HEK293 (cell line): ENCODE data around the gene PKHD1.

Experiments
- CTCF ChIA-PET: fragments of 350-600 bp; formaldehyde crosslinking; extraction: SDS; loops from one replicate; lab custom pipeline; 2021; ENCODE audit warnings: antibody characterized with exemption; lab: Yijun Ruan, JAX
- POLR2A ChIA-PET: fragments of 300-600 bp; formaldehyde crosslinking; extraction: SDS; loops from one replicate; lab custom pipeline; 2020; ENCODE audit warnings: antibody characterized with exemption, inconsistent platforms; lab: Yijun Ruan, JAX
- H3K27ac ChIP-seq: fragments of 200-500 bp; sonication (Bioruptor generic); 2 replicates; pipeline ENCODE4 v1.5.1; 2014; ENCODE audit warnings: low read depth, low read length, control low read depth, inconsistent platforms; ENCODE audit errors: extremely low read depth
- H3K36me3 ChIP-seq, 2 experiments: fragments of 200-500 bp in 1 of 2; sonication (Bioruptor generic) in 1 of 2; 1 replicate in 1 of 2; 2 replicates in 1 of 2; pipeline ENCODE4 v1.5.1; 2014 to 2017; ENCODE audit warnings: inconsistent platforms in 2 of 2, low read length in 2 of 2; ENCODE audit not compliant: control insufficient read depth in 2 of 2, insufficient read depth in 1 of 2
- H3K4me1 ChIP-seq: fragments of 200-500 bp; sonication (Bioruptor generic); 2 replicates; pipeline ENCODE4 v1.5.1; 2014; ENCODE audit warnings: mild to moderate bottlenecking, low read length, inconsistent platforms; ENCODE audit not compliant: control insufficient read depth, insufficient read depth
- H3K4me3 ChIP-seq: 2 replicates; pipeline ENCODE4 v1.5.1; 2011; ENCODE audit warnings: low read depth, mild to moderate bottlenecking, control low read depth, low read length, moderate library complexity
- H3K9me3 ChIP-seq: fragments of 200-500 bp; sonication (Bioruptor generic); 2 replicates; pipeline ENCODE4 v1.5.1; 2014; ENCODE audit warnings: low read depth, low read length, inconsistent platforms; ENCODE audit not compliant: control insufficient read depth, insufficient read depth
- EGR2 ChIP-seq: fragments of 450-650 bp; formaldehyde crosslinking; IDR thresholded peaks from 2 replicates; pipeline ENCODE4 v1.5.1; 2016; ENCODE audit warnings: low read depth, missing biosample characterization, missing genetic modification characterization
- GFI1B ChIP-seq: fragments of 450-650 bp; formaldehyde crosslinking; IDR thresholded peaks from 2 replicates; pipeline ENCODE4 v1.5.1; 2016; ENCODE audit warnings: missing biosample characterization, missing genetic modification characterization
- HOXA7 ChIP-seq: sonication (generic); formaldehyde crosslinking; IDR thresholded peaks from 2 replicates; pipeline ENCODE4 v1.8.1; 2022; ENCODE audit warnings: missing genetic modification reagents, borderline replicate concordance
- OSR2 ChIP-seq: fragments of 450-650 bp; formaldehyde crosslinking; IDR thresholded peaks from 2 replicates; pipeline ENCODE4 v1.5.1; 2016; ENCODE audit warnings: missing biosample characterization, missing genetic modification characterization
- PRDM2 ChIP-seq: fragments of 450-650 bp; formaldehyde crosslinking; IDR thresholded peaks from 2 replicates; pipeline ENCODE4 v1.5.1; 2016; ENCODE audit warnings: missing biosample characterization, missing genetic modification characterization, borderline replicate concordance
- RBAK ChIP-seq: fragments of 450-650 bp; formaldehyde crosslinking; IDR thresholded peaks from 2 replicates; pipeline ENCODE4 v1.5.1; 2016; ENCODE audit warnings: missing biosample characterization, missing genetic modification characterization
- REST ChIP-seq: fragments of 450-650 bp; formaldehyde crosslinking; IDR thresholded peaks from 2 replicates; pipeline ENCODE4 v1.5.1; 2016; ENCODE audit warnings: missing biosample characterization, missing genetic modification characterization
- SP7 ChIP-seq: fragments of 450-650 bp; formaldehyde crosslinking; IDR thresholded peaks from 2 replicates; pipeline ENCODE4 v1.5.1; 2016; ENCODE audit warnings: missing biosample characterization, missing genetic modification characterization
- ZIC2 ChIP-seq: fragments of 450-650 bp; formaldehyde crosslinking; IDR thresholded peaks from 2 replicates; pipeline ENCODE4 v1.5.1; 2016; ENCODE audit warnings: missing biosample characterization, missing genetic modification characterization
- ZNF23 ChIP-seq: fragments of 450-650 bp; formaldehyde crosslinking; IDR thresholded peaks from 2 replicates; pipeline ENCODE4 v1.5.1; 2016; ENCODE audit warnings: missing biosample characterization, missing genetic modification characterization, borderline replicate concordance
- ZNF426 ChIP-seq: fragments of 450-650 bp; formaldehyde crosslinking; IDR thresholded peaks from 2 replicates; pipeline ENCODE4 v1.5.1; 2017; ENCODE audit warnings: missing biosample characterization, missing genetic modification characterization, mild to moderate bottlenecking, inconsistent platforms, moderate library complexity
- ZNF48 ChIP-seq: fragments of 450-650 bp; formaldehyde crosslinking; IDR thresholded peaks from 2 replicates; pipeline ENCODE4 v1.5.1; 2016; ENCODE audit warnings: missing biosample characterization, missing genetic modification characterization
- ZNF549 ChIP-seq: fragments of 450-650 bp; IDR thresholded peaks from 2 replicates; pipeline ENCODE4 v1.5.1; 2018; ENCODE audit warnings: missing biosample characterization, missing genetic modification characterization, mild to moderate bottlenecking, inconsistent platforms, moderate library complexity
- ZNF571 ChIP-seq: fragments of 450-650 bp; formaldehyde crosslinking; IDR thresholded peaks from 2 replicates; pipeline ENCODE4 v1.5.0; 2017; ENCODE audit warnings: missing biosample characterization, missing genetic modification characterization
- ZNF585B ChIP-seq: fragments of 450-650 bp; formaldehyde crosslinking; IDR thresholded peaks from 2 replicates; pipeline ENCODE4 v1.5.1; 2016; ENCODE audit warnings: missing biosample characterization, missing genetic modification characterization
- ZNF621 ChIP-seq: fragments of 450-650 bp; formaldehyde crosslinking; IDR thresholded peaks from 2 replicates; pipeline ENCODE4 v1.5.1; 2017; ENCODE audit warnings: missing biosample characterization, missing genetic modification characterization
- ZNF623 ChIP-seq: fragments of 450-650 bp; formaldehyde crosslinking; IDR thresholded peaks from 2 replicates; pipeline ENCODE4 v1.5.1; 2016; ENCODE audit warnings: missing biosample characterization, missing genetic modification characterization
- ZNF629 ChIP-seq: fragments of 450-650 bp; formaldehyde crosslinking; IDR thresholded peaks from 2 replicates; pipeline ENCODE4 v1.5.1; 2017; ENCODE audit warnings: missing biosample characterization, missing genetic modification characterization
- TF ChIP-seq, protein P1 (sequence below): fragments of 450-650 bp; formaldehyde crosslinking; IDR thresholded peaks from 2 replicates; pipeline ENCODE4 v1.5.1; 2016; ENCODE audit warnings: missing biosample characterization, missing genetic modification characterization

Gene PKHD1

GRCh38 chr6:51954681-51955080 is 132.7 kb downstream of the PKHD1 start:
- TF ChIP-seq, protein P1, sequence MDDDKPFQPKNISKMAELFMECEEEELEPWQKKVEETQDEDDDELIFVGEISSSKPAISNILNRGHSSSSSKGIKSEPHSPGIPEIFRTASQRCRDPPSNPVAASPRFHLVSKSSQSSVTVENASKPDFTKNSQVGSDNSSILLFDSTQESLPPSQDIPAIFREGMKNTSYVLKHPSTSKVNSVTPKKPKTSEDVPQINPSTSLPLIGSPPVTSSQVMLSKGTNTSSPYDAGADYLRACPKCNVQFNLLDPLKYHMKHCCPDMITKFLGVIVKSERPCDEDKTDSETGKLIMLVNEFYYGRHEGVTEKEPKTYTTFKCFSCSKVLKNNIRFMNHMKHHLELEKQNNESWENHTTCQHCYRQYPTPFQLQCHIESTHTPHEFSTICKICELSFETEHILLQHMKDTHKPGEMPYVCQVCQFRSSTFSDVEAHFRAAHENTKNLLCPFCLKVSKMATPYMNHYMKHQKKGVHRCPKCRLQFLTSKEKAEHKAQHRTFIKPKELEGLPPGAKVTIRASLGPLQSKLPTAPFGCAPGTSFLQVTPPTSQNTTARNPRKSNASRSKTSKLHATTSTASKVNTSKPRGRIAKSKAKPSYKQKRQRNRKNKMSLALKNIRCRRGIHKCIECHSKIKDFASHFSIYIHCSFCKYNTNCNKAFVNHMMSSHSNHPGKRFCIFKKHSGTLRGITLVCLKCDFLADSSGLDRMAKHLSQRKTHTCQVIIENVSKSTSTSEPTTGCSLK (tag by site-specific recombination): no peak
- TF ChIP-seq EGR2 (tag by site-specific recombination) (no peak), ZNF571 (no peak), ZNF623 (tag by site-specific recombination) (no peak), ZNF629 (no peak), REST (tag by site-specific recombination) (no peak), PRDM2 (tag by site-specific recombination) (no peak), ZNF23 (tag by site-specific recombination) (no peak)
- ChIA-PET POLR2A (no interaction called here), CTCF (interaction anchor here (0.6 to 0.9 kb wide), 2 partner anchors 50 to 201 kb away, joined by 3 read pairs; no protein-coding TSS in a partner anchor)
- Histone ChIP-seq H3K27ac (no peak overlapping the region), H3K4me3 (no peak overlapping the region), H3K4me1 (no peaks in the 10 kb centered on the region), H3K36me3 (no peaks in the 10 kb centered on the region), H3K9me3 (no peaks in the 10 kb centered on the region)

- POLR2A ChIA-PET: no interaction called here
- H3K4me3 ChIP-seq: no peak overlapping the region
- no peaks in the 10 kb centered on the region for H3K4me1 ChIP-seq
- CTCF ChIA-PET: interaction anchor here (1.0 kb wide), 1 partner anchor 68 kb away, joined by 3 read pairs; no protein-coding TSS in a partner anchor
- H3K9me3 ChIP-seq: no peaks in the 10 kb centered on the region
- no peaks in the 10 kb centered on the region for H3K36me3 ChIP-seq
- H3K27ac ChIP-seq: no peak overlapping the region
- no peak for TF ChIP-seq ZNF23 (tag by site-specific recombination)
Measured at GRCh38 chr6:51953246-51953645, 134.2 kb downstream of the PKHD1 start.

DNA sequence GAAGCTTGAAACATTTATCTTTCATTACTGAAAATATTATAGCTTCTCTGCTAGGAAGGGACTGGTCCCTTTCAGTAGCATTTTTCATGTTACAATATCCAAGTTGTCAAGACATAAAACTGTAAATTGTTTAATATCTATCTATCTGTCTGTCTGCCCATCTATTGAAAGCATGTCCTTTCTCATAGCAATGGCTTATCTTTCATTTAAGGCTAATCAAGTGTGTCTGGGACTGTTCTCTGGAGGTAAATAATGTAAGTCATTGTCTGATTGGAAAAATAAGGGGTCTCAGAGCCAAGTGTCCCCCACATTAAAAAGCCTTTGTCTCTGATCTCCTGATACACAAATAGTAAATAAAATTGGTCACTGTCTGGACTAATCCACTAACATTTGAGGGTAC is 135.5 kb downstream of the PKHD1 start:
- CTCF ChIA-PET: interaction anchor here (0.7 to 2.2 kb wide), 4 partner anchors 7 to 1133 kb away, joined by 3 to 13 read pairs (median 4); no protein-coding TSS in a partner anchor
- H3K36me3 ChIP-seq: no peaks in the 10 kb centered on the region
- POLR2A ChIA-PET: no interaction called here
- no peak overlapping the region for H3K4me3 ChIP-seq
- no peak overlapping the region for H3K27ac ChIP-seq
- H3K9me3 ChIP-seq: no peaks in the 10 kb centered on the region
- H3K4me1 ChIP-seq: no peaks in the 10 kb centered on the region
- TF ChIP-seq GFI1B (tag by site-specific recombination): no peak
- TF ChIP-seq HOXA7 (CRISPR knock-in tag): no peak
- no peak for TF ChIP-seq ZNF585B (tag by site-specific recombination)
- TF ChIP-seq ZIC2 (tag by site-specific recombination): no peak
- TF ChIP-seq ZNF621 (tag by site-specific recombination): no peak
- no peak for TF ChIP-seq SP7 (tag by site-specific recombination)
- no peak for TF ChIP-seq ZNF623 (tag by site-specific recombination)
- TF ChIP-seq ZNF549 (tag by site-specific recombination): no peak
- no peak for TF ChIP-seq OSR2 (tag by site-specific recombination)
- no peak for TF ChIP-seq ZNF426
- no peak for TF ChIP-seq RBAK (tag by site-specific recombination)
- TF ChIP-seq ZNF48 (tag by site-specific recombination): no peak
